ENCODE data around the gene GAB4.

Gene GAB4

GRCh38 chr22:16988257-16988656 is 19.8 kb downstream of the GAB4 start:
- DNase-seq (ENCODE audit: low spot score) (no peak), FAIRE-seq (no peak)

DNA sequence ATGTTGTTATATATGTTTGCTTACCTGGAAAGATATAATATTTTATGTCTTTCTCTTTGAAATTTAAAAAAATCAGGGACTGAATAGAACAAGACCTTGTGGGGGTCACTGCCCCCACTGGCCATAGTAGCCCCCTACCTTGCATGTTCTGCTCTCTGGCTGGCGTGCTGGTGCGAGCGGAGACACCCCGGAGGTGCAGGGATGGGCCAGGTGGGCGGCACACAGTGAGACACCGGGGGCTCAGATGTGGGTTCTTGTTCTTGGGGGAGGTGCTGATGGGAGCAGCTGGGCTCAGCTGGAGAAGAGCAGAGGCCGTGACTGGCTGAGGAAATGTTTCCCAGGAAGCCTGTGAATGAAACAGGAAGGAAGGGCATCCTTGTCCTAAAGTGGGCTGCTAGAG is 20.2 kb downstream of the GAB4 start:
- FAIRE-seq: no peak

GRCh38 chr22:16975155-16975885 is 32.7 kb downstream of the GAB4 start:
- no peak for FAIRE-seq

More for the DNA sequence above, 20.2 kb downstream of the GAB4 start:
- DNase-seq (ENCODE audit: low spot score): no peak

GRCh38 chr22:16974298-16975084 is 33.5 kb downstream of the GAB4 start:
- no peak for FAIRE-seq
- DNase-seq (ENCODE audit: low spot score): no peak

More at GRCh38 chr22:16975155-16975885, 32.7 kb downstream of the GAB4 start:
- DNase-seq (ENCODE audit: low spot score): no peak

- DNase-seq (ENCODE audit: low spot score) (no peak), FAIRE-seq (no peak)
These were observed 34.3 kb downstream of the GAB4 start for GRCh38 chr22:16973591-16974297.

DNA sequence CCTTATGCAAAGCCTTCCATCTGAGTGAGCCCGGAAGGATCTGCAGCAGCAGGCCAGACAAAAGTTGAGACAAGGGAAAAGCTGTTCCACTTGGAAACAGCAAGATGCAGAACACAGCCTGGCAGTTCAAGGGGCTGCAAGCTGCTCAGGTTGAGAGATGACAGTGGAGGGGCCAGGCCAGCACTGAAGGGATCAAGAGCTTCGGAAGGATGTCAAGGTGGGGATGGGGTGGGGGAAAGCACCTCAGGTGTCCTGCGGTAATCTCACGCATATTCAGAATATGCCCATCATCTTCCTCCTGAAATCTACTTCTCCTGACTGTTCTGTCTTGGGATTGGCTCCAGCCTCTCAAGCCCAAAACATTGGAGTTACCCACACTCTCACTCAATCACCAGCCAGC is 35.7 kb downstream of the GAB4 start:
- DNase-seq (ENCODE audit: low spot score) (no peak), FAIRE-seq (no peak)

DNA sequence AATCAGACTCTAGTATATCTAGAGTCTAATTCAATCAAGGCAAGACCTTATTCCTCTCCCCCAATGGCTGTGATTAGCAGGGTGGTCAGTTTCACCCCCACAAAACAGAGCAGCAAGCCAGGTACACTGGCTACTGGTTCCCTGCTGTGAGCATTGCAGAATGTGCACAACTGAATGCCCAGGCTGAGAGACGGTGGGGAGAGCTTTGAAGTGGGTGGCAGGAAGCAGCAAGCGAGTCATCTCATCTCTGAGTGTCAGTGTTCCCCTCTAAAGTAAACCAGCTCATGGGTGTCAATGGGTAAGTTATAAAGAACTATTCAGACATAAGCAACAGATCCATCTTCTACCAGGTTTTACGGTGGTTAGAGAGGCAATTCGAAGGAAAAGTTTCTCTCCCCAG is 37.6 kb downstream of the GAB4 start:
- FAIRE-seq (no peak), DNase-seq (ENCODE audit: low spot score) (no peak)

DNA sequence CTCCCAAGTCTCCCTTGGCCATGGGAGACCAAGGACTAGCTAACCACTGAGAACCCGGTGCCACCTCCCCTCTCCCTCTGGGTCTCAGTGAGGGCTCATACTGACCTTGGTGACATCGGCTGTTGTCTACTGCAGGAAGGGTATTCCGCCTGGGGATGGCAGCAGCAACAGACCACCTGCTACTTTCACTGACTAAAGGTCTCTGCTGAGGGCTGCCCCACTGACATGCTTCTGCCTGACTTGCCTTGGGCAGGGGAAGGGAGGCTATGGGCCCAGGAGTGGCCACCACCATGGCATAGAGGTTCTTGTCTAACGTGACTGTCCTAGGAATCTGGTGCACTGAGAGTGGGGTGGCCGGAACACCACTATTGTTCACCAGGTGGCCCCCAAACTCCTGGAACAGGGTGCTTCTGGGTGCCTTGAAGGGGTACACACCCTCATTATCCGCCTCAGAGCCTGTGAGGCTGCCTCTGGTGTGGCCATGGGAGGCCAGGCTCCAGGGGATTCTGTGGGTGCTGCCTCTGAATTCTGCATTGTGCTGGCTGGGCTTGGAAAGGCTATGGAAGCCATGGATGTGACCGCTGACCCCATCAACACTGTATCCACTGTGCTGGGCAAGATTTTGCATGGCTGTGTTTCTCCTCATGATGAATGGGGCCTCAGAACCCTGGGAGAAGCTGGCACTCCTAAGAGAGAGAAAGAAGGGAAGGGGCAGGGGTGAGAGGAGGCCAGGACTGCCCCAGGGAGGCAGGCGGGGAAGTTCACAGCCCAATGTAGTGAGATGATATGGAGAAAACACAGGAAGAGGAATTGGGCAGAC is 38.3 kb downstream of the GAB4 start:
- DNase-seq (ENCODE audit: low spot score) (no peak), FAIRE-seq (no peak)

- DNase-seq (ENCODE audit: low spot score): no peak
- FAIRE-seq: no peak
These were observed 39.8 kb downstream of the GAB4 start for GRCh38 chr22:16968218-16968595.

GRCh38 chr22:16967453-16968217 is 40.4 kb downstream of the GAB4 start:
- DNase-seq (ENCODE audit: low spot score): no peak
- no peak for FAIRE-seq

DNA sequence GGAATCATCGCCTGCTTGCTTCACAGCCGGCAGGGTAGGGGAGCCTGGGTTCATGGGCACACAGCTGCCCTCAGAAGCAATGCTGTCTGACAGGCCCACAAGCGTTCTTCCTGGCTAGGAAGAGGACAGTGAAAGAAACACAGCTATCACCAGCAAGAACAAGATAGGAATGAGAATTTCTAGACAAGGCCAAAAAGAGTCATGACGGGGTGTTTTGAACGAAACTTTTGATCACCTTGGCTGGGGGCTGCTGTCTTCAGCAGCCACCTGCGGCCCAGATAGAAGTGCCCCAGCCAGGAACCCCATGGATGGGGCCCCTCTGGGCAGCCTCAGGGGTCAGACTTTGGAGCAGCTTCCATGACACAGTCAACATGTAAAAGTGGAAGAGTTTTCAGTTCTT is 41.8 kb downstream of the GAB4 start:
- no peak for FAIRE-seq

GRCh38 chr22:16965560-16965959 is 42.5 kb downstream of the GAB4 start:
- no peak for DNase-seq (ENCODE audit: low spot score)
- no peak for FAIRE-seq

More for the DNA sequence above, 41.8 kb downstream of the GAB4 start:
- DNase-seq (ENCODE audit: low spot score): no peak

- FAIRE-seq (no peak), DNase-seq (ENCODE audit: low spot score) (no peak)
These were observed 42.9 kb downstream of the GAB4 start for GRCh38 chr22:16965083-16965482.

DNA sequence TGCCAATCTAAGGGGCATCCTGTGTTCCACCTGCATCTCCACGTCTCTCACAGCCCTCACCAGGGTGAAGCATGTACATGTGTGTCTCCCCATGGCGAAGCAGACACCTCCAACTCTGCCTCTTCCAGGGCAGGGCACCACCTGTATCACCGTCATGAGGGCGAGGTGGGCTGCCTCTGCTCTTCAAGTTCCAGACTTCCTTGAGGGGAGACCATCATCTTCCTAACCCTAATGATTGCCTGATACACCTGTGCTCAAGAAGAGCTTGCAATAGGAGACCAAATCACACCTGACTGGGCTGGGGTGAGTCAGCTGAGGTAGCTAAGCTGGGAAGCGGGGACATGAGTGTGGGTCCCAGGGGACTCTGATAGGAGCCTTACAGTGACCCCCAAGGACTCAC is 43.7 kb downstream of the GAB4 start:
- no peak for FAIRE-seq
- no peak for DNase-seq (ENCODE audit: low spot score)

DNA sequence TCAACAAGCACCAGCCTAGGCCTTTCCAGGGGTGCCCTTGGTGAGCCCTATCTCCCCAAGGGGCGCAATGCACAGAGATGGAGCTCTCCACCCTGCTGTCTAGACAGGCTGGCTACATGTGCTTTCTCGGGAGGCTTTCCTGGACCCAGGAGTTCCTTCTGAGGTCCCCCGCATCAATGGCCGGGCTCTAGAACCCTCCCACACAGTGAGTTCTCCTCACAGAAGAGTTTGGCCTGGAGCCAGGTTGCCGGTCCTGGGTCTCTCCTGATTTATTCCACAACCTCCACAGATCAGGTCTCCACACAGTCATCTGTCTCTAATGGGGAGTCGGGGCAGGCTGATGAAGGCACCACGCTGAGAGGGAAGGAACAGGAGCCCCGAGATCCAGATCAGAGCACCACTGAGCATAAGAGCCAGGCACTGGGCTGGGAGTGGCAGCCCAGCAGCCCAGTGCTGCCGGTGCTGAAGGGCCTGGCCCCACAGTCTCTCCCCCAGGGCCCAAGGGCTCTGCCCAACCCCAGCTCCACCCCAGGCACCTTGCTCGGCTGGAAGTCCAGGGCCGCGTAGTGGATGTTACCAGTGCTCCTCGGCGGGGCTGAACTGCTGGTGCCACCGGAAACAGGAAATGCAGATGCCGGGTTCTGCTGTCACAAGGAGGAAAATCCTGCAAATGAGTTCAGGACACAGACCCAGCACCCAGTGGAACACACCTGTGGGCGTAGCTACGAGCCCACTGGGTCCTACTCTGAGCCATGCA is 44.7 kb downstream of the GAB4 start:
- no peak for DNase-seq (ENCODE audit: low spot score)
- FAIRE-seq: no peak

DNA sequence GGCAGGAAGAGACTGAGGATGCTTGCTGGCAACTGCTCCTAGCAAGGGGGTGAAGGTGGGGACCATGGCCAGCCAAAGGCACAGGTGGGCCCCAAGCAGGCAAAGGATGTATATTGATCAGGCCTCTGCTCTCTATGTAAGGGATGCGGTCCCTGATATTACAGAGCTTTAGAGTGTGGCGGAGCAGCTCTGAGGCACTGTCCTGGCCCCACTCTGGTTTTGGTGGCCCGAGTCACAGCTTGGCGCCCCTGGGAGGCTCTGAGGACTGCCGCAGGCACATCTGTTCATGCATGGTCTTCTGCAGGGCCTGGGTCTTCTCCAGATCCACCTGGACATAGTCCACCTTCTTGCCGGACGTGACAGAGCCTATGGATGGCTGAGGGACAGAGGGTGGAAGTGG is 45.5 kb downstream of the GAB4 start:
- no peak for FAIRE-seq
- DNase-seq (ENCODE audit: low spot score): no peak

DNA sequence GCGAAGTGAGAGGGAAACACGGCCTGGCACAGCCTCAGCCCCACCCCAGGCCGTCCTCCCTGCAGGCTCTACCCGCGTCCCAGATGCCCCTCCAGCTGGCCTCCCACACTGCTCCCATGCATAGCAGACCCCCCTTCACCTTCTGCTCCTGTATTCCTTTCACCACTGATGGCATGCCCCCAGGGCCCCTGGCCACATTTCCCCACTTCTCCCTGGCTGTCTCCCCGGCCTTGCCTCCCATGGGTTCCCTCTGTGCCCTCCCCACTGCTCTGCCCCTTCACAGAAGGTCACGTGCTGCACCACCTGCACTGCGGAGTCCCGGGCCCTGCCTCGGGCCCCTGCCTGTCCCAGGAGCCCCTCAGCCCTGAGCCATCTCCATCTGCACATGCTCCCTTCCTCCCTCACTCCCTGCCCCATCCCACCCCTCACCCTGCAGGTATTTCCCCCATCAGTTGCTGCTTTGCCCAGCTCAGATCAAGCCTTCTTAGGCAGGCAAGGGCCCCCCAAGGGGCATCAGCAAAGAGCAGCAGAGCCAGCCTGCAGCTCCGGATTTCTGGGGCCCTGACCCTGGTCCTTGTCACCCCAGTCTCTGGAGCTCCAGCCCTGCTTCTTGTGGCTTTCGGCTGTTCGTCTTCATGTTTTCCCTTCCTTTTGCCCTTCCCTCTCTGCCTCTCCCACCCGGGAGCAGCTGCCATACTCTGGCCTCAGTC is 46.4 kb downstream of the GAB4 start:
- DNase-seq (ENCODE audit: low spot score): no peak
- FAIRE-seq: no peak

- DNase-seq (ENCODE audit: low spot score) (no peak), FAIRE-seq (no peak)
These were observed 47.2 kb downstream of the GAB4 start for GRCh38 chr22:16960884-16961249.

GRCh38 chr22:16960220-16960883 is 47.7 kb downstream of the GAB4 start:
- no peak for DNase-seq (ENCODE audit: low spot score)
- FAIRE-seq: no peak

Measured in RCC 7860 (cell line).